HEK293T (cell line): Measurements from ENCODE around the gene PTH2.

Source experiments
- NFRKB ChIP-seq: fragments of 450-650 bp; IDR thresholded peaks from 2 replicates; pipeline ENCODE4 v1.6.1; 2016; ENCODE audit warnings: mild to moderate bottlenecking, moderate library complexity
- SUZ12 ChIP-seq: fragments of 450-650 bp; IDR thresholded peaks from 2 replicates; pipeline ENCODE4 v1.6.1; 2016; ENCODE audit warnings: mild to moderate bottlenecking

DNA sequence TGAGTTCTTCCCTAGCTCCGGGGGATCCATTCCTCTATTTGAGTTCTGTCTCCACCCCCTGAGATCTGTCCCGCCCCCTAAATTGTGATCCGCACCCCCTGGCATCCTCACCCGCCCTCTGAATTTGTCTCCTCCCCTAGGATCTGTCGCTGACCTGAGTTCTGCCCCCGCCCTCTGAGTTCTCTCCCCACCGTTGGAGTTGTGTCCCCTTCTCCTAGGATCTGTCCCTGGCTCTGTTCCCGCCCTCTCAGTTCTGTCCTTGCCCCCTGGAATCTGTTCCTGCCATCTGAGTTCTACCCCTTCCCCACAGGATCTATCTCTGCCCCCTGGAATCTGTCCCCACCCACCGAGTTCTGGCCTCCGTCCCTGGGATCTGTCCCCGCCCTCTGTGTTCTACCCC lies 19.1 kb upstream of the PTH2 start:
- TF ChIP-seq NFRKB: no peak
- TF ChIP-seq SUZ12: no peak
